Epithelial cell of esophagus (primary cell): ENCODE data around the gene CLDN11.

Source experiments
- DNase-seq: peaks from one replicate; pipeline ENCODE4 v3.0.0; 2010; ENCODE audit warnings: low read depth
- H3K4me3 ChIP-seq: 2 replicates; pipeline ENCODE4 v1.5.1; 2011; ENCODE audit warnings: mild to moderate bottlenecking, low read length, control low read depth
- CTCF ChIP-seq: IDR thresholded peaks from 2 replicates; pipeline ENCODE4 v1.5.1; 2011; ENCODE audit warnings: low read depth, mild to moderate bottlenecking, low read length, control low read depth, inconsistent platforms; ENCODE audit not compliant: insufficient read depth; ENCODE audit errors: missing control alignments

Gene CLDN11

DNA sequence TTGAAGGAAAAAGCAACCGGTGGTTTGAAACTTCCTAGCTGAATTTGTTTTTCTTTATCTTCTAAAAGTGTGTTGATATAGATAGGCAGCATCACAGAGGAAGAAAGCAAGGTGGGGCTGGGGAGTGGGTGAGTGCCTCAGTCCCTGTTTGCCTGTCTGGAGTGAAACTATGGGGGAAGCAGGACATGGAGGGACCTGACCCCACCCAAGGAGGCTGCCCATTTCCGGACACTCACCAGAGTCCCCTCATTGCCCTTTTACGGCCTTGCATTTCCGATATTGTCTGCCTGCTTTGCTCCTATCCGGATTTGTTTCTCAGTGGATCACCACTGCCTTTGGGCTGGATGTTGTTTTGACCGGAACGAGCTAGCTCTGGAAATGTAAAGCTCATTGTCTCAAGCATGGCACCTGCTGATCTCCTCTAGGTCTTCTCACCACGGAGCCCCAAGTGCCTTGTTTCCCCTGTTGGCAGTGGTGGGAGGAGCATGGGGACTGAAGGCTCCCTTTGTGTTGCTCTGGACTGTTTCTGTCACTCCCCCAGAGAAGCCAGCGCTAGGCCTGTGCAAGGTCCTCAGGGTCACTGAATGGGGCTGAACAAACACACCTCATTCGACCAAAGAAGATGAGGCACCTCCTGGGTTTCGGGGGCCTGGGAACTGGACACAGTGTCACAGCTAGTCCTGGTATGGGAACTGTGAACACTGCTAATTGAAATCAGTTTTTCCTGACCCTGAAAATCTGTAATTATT lies 7.0 kb downstream of the CLDN11 start:
- DNase-seq, result no peak
- no peak overlapping the region for H3K4me3 ChIP-seq
- TF ChIP-seq CTCF, result no peak

DNA sequence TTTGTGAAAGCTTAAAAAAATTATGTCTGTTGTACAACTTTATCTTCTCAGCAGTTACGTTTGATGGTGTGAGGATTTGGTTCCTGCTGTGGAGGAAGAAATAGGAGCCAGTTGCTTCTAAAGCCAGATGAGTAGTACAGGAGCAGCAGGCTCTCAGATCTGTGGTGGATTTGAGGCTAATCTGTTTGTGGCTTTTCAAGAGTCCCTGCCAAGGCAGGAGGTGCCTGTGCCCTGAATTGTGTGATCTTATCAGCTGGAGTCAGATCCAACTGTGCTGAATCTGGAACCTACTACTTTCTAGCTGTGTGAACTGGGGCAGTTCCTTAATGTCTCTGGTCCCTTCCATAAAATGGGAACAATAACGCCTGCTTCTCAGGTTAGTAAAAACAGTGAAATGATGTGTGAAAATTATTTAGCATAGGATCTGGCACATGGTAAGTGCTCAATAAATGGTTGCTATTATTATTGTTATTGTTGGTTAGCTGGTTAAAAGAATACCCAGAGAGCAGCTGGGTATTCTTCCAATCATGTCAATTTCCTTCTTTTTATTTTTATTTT lies 7.7 kb downstream of the CLDN11 start:
- DNase-seq, result no peak
- H3K4me3 ChIP-seq, result no peak overlapping the region
- TF ChIP-seq CTCF, result no peak

DNA sequence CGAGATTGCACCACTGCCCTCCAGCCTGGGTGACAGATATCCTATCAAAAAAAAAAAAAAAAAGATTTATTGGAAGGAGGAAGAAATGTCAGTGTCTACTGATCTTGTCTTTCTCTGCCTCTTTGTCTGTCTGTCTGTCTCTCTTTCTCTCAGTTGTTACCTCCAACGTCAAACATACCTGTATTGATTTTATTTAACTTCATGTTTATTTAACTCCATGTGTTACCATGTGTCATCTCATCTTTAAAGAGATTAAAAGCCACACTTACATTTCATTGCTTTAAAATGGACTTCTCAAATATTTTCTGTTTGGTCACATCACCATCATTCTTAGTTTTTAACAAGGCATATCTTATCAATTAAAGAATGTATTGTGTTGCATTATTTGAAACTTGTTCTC lies 9.4 kb downstream of the CLDN11 start:
- TF ChIP-seq CTCF, result no peak
- H3K4me3 ChIP-seq, result no peak overlapping the region
- no peak for DNase-seq

GRCh38 chr3:170429050-170429449 lies 10.4 kb downstream of the CLDN11 start:
- TF ChIP-seq CTCF, result no peak
- H3K4me3 ChIP-seq, result no peak overlapping the region
- DNase-seq, result no peak

DNA sequence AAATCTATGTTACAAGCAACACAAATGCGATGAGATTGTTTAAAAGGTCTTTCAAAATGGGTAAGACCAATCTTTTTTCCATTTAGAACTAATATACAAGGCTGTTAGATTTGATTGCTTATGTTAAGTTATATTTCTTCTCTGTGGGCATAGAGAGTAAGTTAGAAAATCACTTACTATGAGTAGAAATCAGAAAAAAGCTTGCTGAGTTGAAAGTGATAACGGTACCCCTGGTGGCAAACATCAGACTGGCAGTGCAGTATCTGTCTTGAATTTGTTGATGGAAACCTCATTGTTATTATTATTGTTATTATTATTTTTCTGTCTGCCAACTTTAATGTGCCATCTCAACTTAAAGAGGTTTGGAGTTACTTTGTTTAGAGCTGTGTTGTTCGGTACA lies 12.4 kb downstream of the CLDN11 start:
- DNase-seq, result no peak
- TF ChIP-seq CTCF, result peak; percentile 13
- no peak overlapping the region for H3K4me3 ChIP-seq

GRCh38 chr3:170432416-170432815 lies 13.7 kb downstream of the CLDN11 start:
- TF ChIP-seq CTCF, result no peak
- H3K4me3 ChIP-seq, result no peak overlapping the region
- DNase-seq, result no peak

GRCh38 chr3:170436697-170437096 lies 18.0 kb downstream of the CLDN11 start:
- no peak for DNase-seq
- H3K4me3 ChIP-seq, result no peak overlapping the region
- no peak for TF ChIP-seq CTCF
